CD8-positive, alpha-beta memory T cell (primary cell): ENCODE results near the gene FCN3. TPM values are rescaled to one million over a fixed set of nuclear protein-coding genes. Genes with fewer than 3 reads are reported as not detected.
A peak's percentile ranks its signal among the peaks of the same experiment; 100 is the strongest.

Experiments
- CTCF ChIA-PET: fragments of 350-600 bp; sonication (Branson Sonifier 250); formaldehyde crosslinking; loops from one replicate; lab custom pipeline; 2021; ENCODE audit warnings: antibody characterized with exemption; lab: Charles Lee
- POLR2A ChIA-PET: fragments of 350-600 bp; sonication (Branson Sonifier 250); formaldehyde crosslinking; loops from one replicate; lab custom pipeline; 2021; ENCODE audit warnings: antibody characterized with exemption; lab: Charles Lee
- DNase-seq, 5 donors: peaks; one replicate each; pipeline versions ENCODE4 v3.0.0 to v3.0.0-alpha.2; 2020 to 2022; ENCODE audit warnings: mixed read lengths in 1 of 5
- H3K27ac ChIP-seq: one replicate; pipeline ENCODE4 v1.7.0; 2013; ENCODE audit warnings: low read depth, mild to moderate bottlenecking, low read length, moderate library complexity
- H3K27me3 ChIP-seq: 2 replicates; pipeline ENCODE4 v1.7.0; 2013; ENCODE audit warnings: low read length, mild to moderate bottlenecking; ENCODE audit not compliant: insufficient read depth, poor library complexity, severe bottlenecking
- H3K36me3 ChIP-seq: 2 replicates; pipeline ENCODE4 v1.7.0; 2013; ENCODE audit warnings: mild to moderate bottlenecking, low read length, moderate library complexity; ENCODE audit not compliant: insufficient read depth
- H3K4me1 ChIP-seq: 2 replicates; pipeline ENCODE4 v1.7.0; 2013; ENCODE audit warnings: mild to moderate bottlenecking, low read length, moderate library complexity; ENCODE audit not compliant: insufficient read depth
- H3K4me3 ChIP-seq: 2 replicates; pipeline ENCODE4 v1.7.0; 2013; ENCODE audit warnings: mild to moderate bottlenecking, low read length
- H3K9me3 ChIP-seq: 2 replicates; pipeline ENCODE4 v1.7.0; 2013; ENCODE audit warnings: mild to moderate bottlenecking, low read length
- H3K27ac Mint-ChIP-seq, 8 donors: one replicate each; pipeline ENCODE4 v1.8.0; 2020 to 2021; ENCODE audit warnings: mixed read lengths in 8 of 8, mild to moderate bottlenecking in 6 of 8, inconsistent platforms in 3 of 8, moderate library complexity in 3 of 8
- H3K27me3 Mint-ChIP-seq, 2 donors: one replicate each; pipeline ENCODE4 v1.8.0; 2020 to 2021; ENCODE audit warnings: mixed read lengths in 2 of 2, mild to moderate bottlenecking in 1 of 2, moderate library complexity in 1 of 2
- H3K36me3 Mint-ChIP-seq, 3 donors: one replicate each; pipeline ENCODE4 v1.8.0; 2020 to 2021; ENCODE audit warnings: mixed read lengths in 3 of 3, inconsistent platforms in 1 of 3, mild to moderate bottlenecking in 1 of 3
- H3K4me1 Mint-ChIP-seq, 3 donors: one replicate each; pipeline ENCODE4 v1.8.0; 2020 to 2021; ENCODE audit warnings: mixed read lengths in 3 of 3, inconsistent platforms in 1 of 3, mild to moderate bottlenecking in 1 of 3
- H3K4me3 Mint-ChIP-seq, 7 donors: one replicate each; pipeline ENCODE4 v1.8.0; 2020 to 2021; ENCODE audit warnings: mixed read lengths in 7 of 7, mild to moderate bottlenecking in 6 of 7, moderate library complexity in 4 of 7, inconsistent platforms in 2 of 7
- H3K9me3 Mint-ChIP-seq, 5 donors: one replicate each; pipeline ENCODE4 v1.8.0; 2020 to 2022; ENCODE audit warnings: mixed read lengths in 5 of 5, mild to moderate bottlenecking in 3 of 5, moderate library complexity in 2 of 5, inconsistent platforms in 1 of 5
- polyA plus RNA-seq: library from polyadenylated mRNA; unstranded; fragments of 300-500 nt; fragmentation: Illumina TruSeq; gene quantifications from one replicate; pipeline ENCODE4 v1.2.3, GENCODE V29; 2021
- total RNA-seq, 2 experiments: library from RNA; stranded (reverse); gene quantifications; one replicate each; pipeline ENCODE4 v1.2.3, GENCODE V29; 2021

FCN3 gene
- total and polyA plus RNA-seq, 3 experiments from 2014 or later, result not detected

GRCh38 chr1:27403931-27404330, 29.3 kb upstream of the FCN3 start:
- no peak overlapping the region for H3K27ac ChIP-seq
- H3K27me3 ChIP-seq, result no peaks in the 10 kb centered on the region
- H3K9me3 Mint-ChIP-seq, result no peaks in the 10 kb centered on the region
- H3K9me3 ChIP-seq, result no peaks in the 10 kb centered on the region
- no peak overlapping the region for H3K4me3 ChIP-seq
- peaks cover 7% of the 10 kb centered on the region for H3K36me3 ChIP-seq
- H3K4me1 ChIP-seq, result peaks cover 17% of the 10 kb centered on the region
- H3K36me3 Mint-ChIP-seq, result peaks cover 0 to 35% (median 4%) of the 10 kb centered on the region in 3 donors
- H3K27ac Mint-ChIP-seq, result peak overlapping the region; percentile 67 to 96 (median 90)
- CTCF ChIA-PET, result interaction anchor here (1.0 to 13.6 kb wide), 5 partner anchors 15 to 266 kb away, joined by 3 to 283 read pairs (median 3); no protein-coding TSS in a partner anchor
- H3K4me3 Mint-ChIP-seq, result peak overlapping the region in 3 of 7 donors; percentile 10 to 36 (median 26)
- peaks cover 14 to 19% (median 15%) of the 10 kb centered on the region in 3 donors for H3K4me1 Mint-ChIP-seq
- POLR2A ChIA-PET, result interaction anchor here (0.7 kb wide), 1 partner anchor 23 kb away, joined by 4 read pairs; no protein-coding TSS in a partner anchor
- no peak for DNase-seq
- H3K27me3 Mint-ChIP-seq, result peaks cover 0 to 1% of the 10 kb centered on the region in 2 donors

- peak overlapping the region in 5 of 7 donors; percentile 41 to 62 (median 45) for H3K4me3 Mint-ChIP-seq
- DNase-seq, result peak in 3 of 5 donors; percentile 29 to 52 (median 46)
- H3K27ac Mint-ChIP-seq, result peak overlapping the region in 7 of 8 donors; percentile 29 to 96 (median 86)
- no peaks in the 10 kb centered on the region for H3K9me3 ChIP-seq
- POLR2A ChIA-PET, result no interaction called here
- H3K4me1 Mint-ChIP-seq, result peaks cover 14 to 19% (median 15%) of the 10 kb centered on the region in 3 donors
- no peaks in the 10 kb centered on the region for H3K27me3 ChIP-seq
- H3K27ac ChIP-seq, result no peak overlapping the region
- H3K36me3 ChIP-seq, result no peaks in the 10 kb centered on the region
- no peak overlapping the region for H3K4me3 ChIP-seq
- H3K27me3 Mint-ChIP-seq, result peaks cover 0 to 1% of the 10 kb centered on the region in 2 donors
- H3K4me1 ChIP-seq, result peaks cover 17% of the 10 kb centered on the region
- H3K36me3 Mint-ChIP-seq, result peaks cover 0 to 28% (median 4%) of the 10 kb centered on the region in 3 donors
- CTCF ChIA-PET, result interaction anchor here (1.0 to 13.6 kb wide), 8 partner anchors 9 to 266 kb away, joined by 3 to 283 read pairs (median 4); partner anchors contain the start of gene AHDC1
- no peaks in the 10 kb centered on the region for H3K9me3 Mint-ChIP-seq
These were observed 28.6 kb upstream of the FCN3 start for GRCh38 chr1:27403065-27403726.

GRCh38 chr1:27402349-27402754, 27.7 kb upstream of the FCN3 start:
- H3K9me3 Mint-ChIP-seq, result no peaks in the 10 kb centered on the region
- H3K27ac Mint-ChIP-seq, result peak overlapping the region in 5 of 8 donors; percentile 47 to 96 (median 86)
- ChIA-PET POLR2A (no interaction called here), CTCF (interaction anchor here (1.1 to 13.6 kb wide), 8 partner anchors 8 to 260 kb away, joined by 3 to 283 read pairs (median 4); partner anchors contain the start of gene AHDC1)
- peaks cover 0 to 1% of the 10 kb centered on the region in 2 donors for H3K27me3 Mint-ChIP-seq
- H3K4me1 Mint-ChIP-seq, result peaks cover 14 to 19% (median 15%) of the 10 kb centered on the region in 3 donors
- peaks cover 0 to 19% (median 4%) of the 10 kb centered on the region in 3 donors for H3K36me3 Mint-ChIP-seq
- H3K27me3 ChIP-seq, result no peaks in the 10 kb centered on the region
- H3K9me3 ChIP-seq, result no peaks in the 10 kb centered on the region
- no peak overlapping the region for H3K4me3 ChIP-seq
- H3K4me1 ChIP-seq, result peaks cover 17% of the 10 kb centered on the region
- H3K4me3 Mint-ChIP-seq, result peak overlapping the region in 1 of 7 donors; percentile 6
- no peak overlapping the region for H3K27ac ChIP-seq
- no peak for DNase-seq
- H3K36me3 ChIP-seq, result no peaks in the 10 kb centered on the region

- no peaks in the 10 kb centered on the region for H3K36me3 ChIP-seq
- ChIA-PET CTCF (interaction anchor here (2.1 to 13.6 kb wide), 2 partner anchors 101 to 206 kb away, joined by 5 to 283 read pairs; no protein-coding TSS in a partner anchor), POLR2A (interaction anchor here (0.6 kb wide), 1 partner anchor 204 kb away, joined by 3 read pairs; no protein-coding TSS in a partner anchor)
- no peaks in the 10 kb centered on the region for H3K9me3 ChIP-seq
- no peaks in the 10 kb centered on the region for H3K27me3 ChIP-seq
- H3K27ac Mint-ChIP-seq, result peak overlapping the region in 6 of 8 donors; percentile 6 to 84 (median 14)
- H3K36me3 Mint-ChIP-seq, result peaks cover 0 to 8% (median 0%) of the 10 kb centered on the region in 3 donors
- H3K27ac ChIP-seq, result no peak overlapping the region
- H3K27me3 Mint-ChIP-seq, result peaks cover 0 to 1% of the 10 kb centered on the region in 2 donors
- H3K4me3 ChIP-seq, result no peak overlapping the region
- no peaks in the 10 kb centered on the region for H3K9me3 Mint-ChIP-seq
- DNase-seq, result no peak
- H3K4me1 Mint-ChIP-seq, result peaks cover 14 to 19% (median 15%) of the 10 kb centered on the region in 3 donors
- peaks cover 17% of the 10 kb centered on the region for H3K4me1 ChIP-seq
- H3K4me3 Mint-ChIP-seq, result no peak overlapping the region
These were observed 26.3 kb upstream of the FCN3 start for GRCh38 chr1:27400963-27401341.

- CTCF ChIA-PET, result interaction anchor here (1.1 to 13.6 kb wide), 5 partner anchors 43 to 208 kb away, joined by 3 to 283 read pairs (median 4); no protein-coding TSS in a partner anchor
- Mint-ChIP-seq H3K27ac (peak overlapping the region in 6 of 8 donors; percentile 6 to 84 (median 14)), H3K4me1 (peaks cover 14 to 21% (median 18%) of the 10 kb centered on the region in 3 donors), H3K9me3 (no peaks in the 10 kb centered on the region), H3K4me3 (no peak overlapping the region), H3K36me3 (peaks cover 0 to 5% (median 0%) of the 10 kb centered on the region in 3 donors), H3K27me3 (peaks cover 0 to 1% of the 10 kb centered on the region in 2 donors)
- no peak for DNase-seq
- POLR2A ChIA-PET, result no interaction called here
- Histone ChIP-seq H3K27ac (no peak overlapping the region), H3K27me3 (no peaks in the 10 kb centered on the region), H3K36me3 (no peaks in the 10 kb centered on the region), H3K4me1 (peaks cover 20% of the 10 kb centered on the region), H3K9me3 (no peaks in the 10 kb centered on the region), H3K4me3 (no peak overlapping the region)
These were observed 25.7 kb upstream of the FCN3 start for GRCh38 chr1:27400082-27400962.

GRCh38 chr1:27399251-27400025, 24.8 kb upstream of the FCN3 start:
- Mint-ChIP-seq H3K4me1 (peaks cover 18 to 27% (median 27%) of the 10 kb centered on the region in 3 donors), H3K9me3 (no peaks in the 10 kb centered on the region), H3K4me3 (no peak overlapping the region), H3K27ac (peak overlapping the region in 3 of 8 donors; percentile 29 to 52 (median 38)), H3K27me3 (peaks cover 0 to 1% of the 10 kb centered on the region in 2 donors), H3K36me3 (peaks cover 0 to 4% (median 0%) of the 10 kb centered on the region in 3 donors)
- no peaks in the 10 kb centered on the region for H3K36me3 ChIP-seq
- no peaks in the 10 kb centered on the region for H3K27me3 ChIP-seq
- H3K4me1 ChIP-seq, result peaks cover 26% of the 10 kb centered on the region
- H3K27ac ChIP-seq, result no peak overlapping the region
- H3K9me3 ChIP-seq, result no peaks in the 10 kb centered on the region
- no peak for DNase-seq
- ChIA-PET CTCF (interaction anchor here (1.1 to 13.6 kb wide), 5 partner anchors 42 to 209 kb away, joined by 3 to 283 read pairs (median 4); no protein-coding TSS in a partner anchor), POLR2A (no interaction called here)
- no peak overlapping the region for H3K4me3 ChIP-seq
